Right atrium auricular region (tissue), 2 donors: ENCODE data around the gene VIPR1. TPM values are rescaled to one million over a fixed set of nuclear protein-coding genes. Genes with fewer than 3 reads are reported as not detected.
A peak's percentile ranks its signal among the peaks of the same experiment; 100 is the strongest.

Experiments used
- DNase-seq: peaks from one replicate; pipeline ENCODE4 v3.0.0-alpha.2; 2019; ENCODE audit warnings: low spot score
- H3K27ac ChIP-seq, 2 donors: fragments of 200-600 bp; sonication (generic); 1 replicate in 1 of 2; 2 replicates in 1 of 2; pipeline ENCODE4 v1.5.1; 2016 to 2019
- H3K27me3 ChIP-seq, 2 donors: fragments of 200-600 bp; sonication (generic); one replicate each; pipeline versions ENCODE4 v1.5.1 to v1.6.0; 2017 to 2019
- H3K36me3 ChIP-seq: fragments of 200-600 bp; sonication (generic); one replicate; pipeline ENCODE4 v1.5.1; 2016
- H3K4me1 ChIP-seq, 2 donors: fragments of 200-600 bp; sonication (generic); one replicate each; pipeline versions ENCODE4 v1.5.1 to v1.6.0; 2017 to 2019
- H3K4me3 ChIP-seq, 2 donors: fragments of 200-600 bp; sonication (generic); 1 replicate in 1 of 2; 2 replicates in 1 of 2; pipeline ENCODE4 v1.5.1; 2017 to 2019; ENCODE audit warnings: mild to moderate bottlenecking in 1 of 2, moderate library complexity in 1 of 2
- H3K9me3 ChIP-seq, 2 donors: fragments of 200-600 bp; sonication (generic); one replicate each; pipeline ENCODE4 v1.5.1; 2019
- total RNA-seq, 2 donors: library from RNA; depleted of rRNA; stranded (reverse); fragments of >200 nt; gene quantifications; one replicate each; pipeline ENCODE4 v1.1.0, GENCODE V29; 2016
- TF ChIP-seq, protein P1 (sequence below), 2 donors: fragments of 200-600 bp; sonication (generic); IDR thresholded peaks; one replicate each; pipeline ENCODE4 v1.5.1; 2019; ENCODE audit warnings: antibody characterized with exemption in 2 of 2

Gene VIPR1
- total RNA-seq, 2 donors from 2014 or later: 6.2 to 21.0 TPM

DNA sequence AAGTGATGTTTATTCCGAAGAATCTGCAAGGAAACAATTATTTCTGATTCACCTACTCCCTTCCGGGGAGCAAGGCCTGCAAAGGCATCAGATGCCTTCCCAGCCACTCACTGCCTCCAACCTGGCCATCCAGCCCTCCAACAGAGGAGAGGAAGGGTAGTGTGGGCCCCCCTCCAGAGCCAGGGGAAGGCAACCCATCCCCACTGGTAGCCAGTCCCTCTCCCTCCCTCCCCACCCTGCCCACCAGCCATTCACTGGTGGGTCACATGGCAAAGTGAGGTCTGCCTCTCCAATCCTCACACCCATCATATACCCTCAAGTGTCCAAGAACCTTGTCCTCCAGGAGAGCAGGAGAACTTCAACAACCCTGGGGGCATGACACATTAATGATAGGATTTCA is 2.4 kb upstream of the VIPR1 start:
- no peak overlapping the region for H3K27ac ChIP-seq
- no peak overlapping the region for H3K4me3 ChIP-seq
- DNase-seq: peak; percentile 28
- TF ChIP-seq, protein P1, sequence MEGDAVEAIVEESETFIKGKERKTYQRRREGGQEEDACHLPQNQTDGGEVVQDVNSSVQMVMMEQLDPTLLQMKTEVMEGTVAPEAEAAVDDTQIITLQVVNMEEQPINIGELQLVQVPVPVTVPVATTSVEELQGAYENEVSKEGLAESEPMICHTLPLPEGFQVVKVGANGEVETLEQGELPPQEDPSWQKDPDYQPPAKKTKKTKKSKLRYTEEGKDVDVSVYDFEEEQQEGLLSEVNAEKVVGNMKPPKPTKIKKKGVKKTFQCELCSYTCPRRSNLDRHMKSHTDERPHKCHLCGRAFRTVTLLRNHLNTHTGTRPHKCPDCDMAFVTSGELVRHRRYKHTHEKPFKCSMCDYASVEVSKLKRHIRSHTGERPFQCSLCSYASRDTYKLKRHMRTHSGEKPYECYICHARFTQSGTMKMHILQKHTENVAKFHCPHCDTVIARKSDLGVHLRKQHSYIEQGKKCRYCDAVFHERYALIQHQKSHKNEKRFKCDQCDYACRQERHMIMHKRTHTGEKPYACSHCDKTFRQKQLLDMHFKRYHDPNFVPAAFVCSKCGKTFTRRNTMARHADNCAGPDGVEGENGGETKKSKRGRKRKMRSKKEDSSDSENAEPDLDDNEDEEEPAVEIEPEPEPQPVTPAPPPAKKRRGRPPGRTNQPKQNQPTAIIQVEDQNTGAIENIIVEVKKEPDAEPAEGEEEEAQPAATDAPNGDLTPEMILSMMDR (IDR thresholded peaks at IDR 0.05): no peak
- H3K9me3 ChIP-seq: no peaks in the 10 kb centered on the region
- peaks cover 0 to 23% of the 10 kb centered on the region in 2 donors for H3K4me1 ChIP-seq
- no peaks in the 10 kb centered on the region for H3K27me3 ChIP-seq
- H3K36me3 ChIP-seq: no peaks in the 10 kb centered on the region

DNA sequence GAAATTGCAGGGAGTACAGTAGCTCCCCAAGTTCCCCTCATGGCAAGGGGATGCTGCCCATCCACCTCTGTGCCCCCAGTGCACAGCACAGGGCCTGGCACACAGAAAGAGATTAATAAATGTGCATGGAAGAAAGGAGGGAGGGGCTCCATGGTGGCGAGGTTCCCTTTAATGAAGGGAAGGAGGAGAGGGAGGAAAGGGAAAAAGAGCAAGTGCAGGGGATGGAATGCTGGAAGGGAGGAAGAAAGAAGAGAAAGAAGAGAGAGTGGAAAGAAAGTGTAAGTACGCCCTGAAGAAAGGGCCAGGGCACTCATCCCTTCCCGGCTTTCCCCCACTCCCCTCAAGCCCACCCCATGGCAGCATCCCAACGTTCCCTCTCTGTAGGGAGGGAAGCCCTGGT is 1.5 kb upstream of the VIPR1 start:
- TF ChIP-seq, protein P1 (IDR thresholded peaks at IDR 0.05): no peak
- Histone ChIP-seq H3K27me3 (no peaks in the 10 kb centered on the region), H3K9me3 (no peaks in the 10 kb centered on the region), H3K4me1 (peaks cover 0 to 23% of the 10 kb centered on the region in 2 donors), H3K36me3 (no peaks in the 10 kb centered on the region), H3K4me3 (no peak overlapping the region), H3K27ac (no peak overlapping the region)
- DNase-seq: peak; percentile 13

DNA sequence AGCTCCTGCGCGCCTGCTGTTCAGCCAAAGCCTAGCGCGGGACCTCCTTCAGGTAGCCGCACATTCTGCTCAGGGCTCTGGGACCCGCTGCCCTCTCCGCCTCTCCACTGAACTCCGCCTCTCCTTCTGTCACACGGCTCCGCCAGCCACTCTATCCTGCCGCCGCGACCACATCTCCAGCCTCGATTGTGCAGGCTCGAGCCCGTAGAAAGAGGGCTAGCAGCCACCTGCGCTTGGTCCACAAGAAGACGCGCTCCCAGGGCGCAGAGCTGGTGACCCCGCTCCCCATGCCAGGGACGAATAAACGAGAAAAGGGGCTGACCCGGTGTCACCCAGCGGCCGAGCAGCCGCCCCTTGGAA is 1.1 kb upstream of the VIPR1 start:
- peak overlapping the region in 1 of 2 donors; percentile 60 for H3K27ac ChIP-seq

DNA sequence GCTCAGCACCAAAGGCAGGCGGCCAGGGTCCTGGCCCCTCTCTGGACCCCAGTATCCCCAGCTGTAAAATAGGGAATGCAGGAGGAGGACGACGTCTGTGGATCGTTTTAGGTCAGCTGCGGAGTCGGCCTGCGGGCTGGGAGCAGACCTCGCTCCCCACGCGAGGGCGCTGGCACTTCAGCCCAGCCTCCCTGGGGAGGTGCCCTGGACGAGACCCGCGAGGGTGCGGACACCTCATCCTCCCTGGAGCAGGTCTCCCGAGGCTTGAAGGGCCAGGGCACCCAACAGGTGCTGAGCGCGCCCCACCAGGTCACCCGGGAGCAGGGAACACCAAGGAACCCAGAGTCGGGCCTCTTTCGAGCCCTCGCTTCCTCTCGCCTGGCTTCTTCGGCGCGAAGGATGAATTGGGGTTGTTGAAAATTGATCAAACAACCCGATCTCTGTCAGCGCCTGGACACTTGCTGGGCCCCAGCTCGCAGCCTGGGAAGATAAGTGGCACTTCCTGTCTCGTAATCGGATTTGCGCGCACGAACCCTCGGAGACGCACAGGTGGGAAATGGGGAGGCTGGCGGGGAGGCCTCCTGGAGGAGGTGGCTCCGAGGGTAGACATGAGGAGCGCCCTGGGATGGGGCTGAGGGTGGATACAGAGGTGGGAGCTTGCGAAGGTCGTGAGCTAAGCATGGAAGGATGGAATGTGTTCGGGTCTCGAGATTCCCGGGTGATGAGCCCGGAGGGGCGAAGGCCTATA is 588 bp upstream of the VIPR1 start:
- TF ChIP-seq, protein P1 (IDR thresholded peaks at IDR 0.05): peak; percentile 35 to 85
- H3K9me3 ChIP-seq: no peaks in the 10 kb centered on the region
- peak overlapping the region in 1 of 2 donors; percentile 60 for H3K27ac ChIP-seq
- H3K27me3 ChIP-seq: no peaks in the 10 kb centered on the region
- H3K36me3 ChIP-seq: no peaks in the 10 kb centered on the region
- peaks cover 0 to 24% of the 10 kb centered on the region in 2 donors for H3K4me1 ChIP-seq
- peak; percentile 67 for DNase-seq
- H3K4me3 ChIP-seq: peak overlapping the region; percentile 39 to 60

More for the DNA sequence above, 1.1 kb upstream of the VIPR1 start:
- no peaks in the 10 kb centered on the region for H3K27me3 ChIP-seq
- H3K9me3 ChIP-seq: no peaks in the 10 kb centered on the region
- H3K4me1 ChIP-seq: peaks cover 0 to 23% of the 10 kb centered on the region in 2 donors
- peak overlapping the region in 1 of 2 donors; percentile 60 for H3K4me3 ChIP-seq
- DNase-seq: peak; percentile 57
- H3K36me3 ChIP-seq: no peaks in the 10 kb centered on the region
- TF ChIP-seq, protein P1 (IDR thresholded peaks at IDR 0.05): no peak

DNA sequence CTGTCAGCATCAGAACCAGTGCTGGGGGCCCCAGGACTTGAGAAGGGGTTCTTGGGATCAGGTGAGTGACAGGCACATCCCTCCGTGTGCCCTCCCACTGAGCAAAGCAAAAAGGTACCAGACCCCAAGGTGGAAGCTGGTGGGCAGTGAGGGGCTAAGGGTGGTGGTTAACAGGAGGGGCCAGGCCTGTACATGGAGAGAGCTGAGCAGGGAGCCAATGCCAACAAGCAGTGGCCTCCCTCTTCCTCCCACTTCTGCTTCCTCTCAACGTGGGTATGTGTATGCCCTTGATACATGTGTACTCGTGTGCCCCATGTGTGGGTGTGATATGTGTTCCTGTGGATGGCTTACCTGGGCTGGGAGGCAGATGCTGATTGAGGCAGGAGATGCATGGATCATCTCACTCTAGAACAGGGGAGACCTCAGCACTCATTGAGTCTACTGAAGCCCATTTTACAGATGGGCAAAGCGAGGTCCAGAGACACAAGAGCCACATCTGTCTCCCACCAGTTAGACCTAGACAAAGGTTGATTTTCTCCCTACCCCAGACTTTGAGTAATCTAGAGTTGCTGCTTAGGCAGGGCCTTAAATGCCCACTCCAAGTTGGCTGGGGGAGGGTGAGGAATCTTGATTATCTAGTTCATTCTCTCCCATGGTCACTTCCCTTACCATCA is 945 bp downstream of the VIPR1 start:
- Histone ChIP-seq H3K4me3 (peak overlapping the region in 1 of 2 donors; percentile 60), H3K36me3 (no peaks in the 10 kb centered on the region), H3K9me3 (no peaks in the 10 kb centered on the region), H3K27me3 (no peaks in the 10 kb centered on the region), H3K4me1 (peaks cover 0 to 31% of the 10 kb centered on the region in 2 donors), H3K27ac (peak overlapping the region in 1 of 2 donors; percentile 60)
- TF ChIP-seq, protein P1 (IDR thresholded peaks at IDR 0.05): no peak
- peak; percentile 50 for DNase-seq
